Measurements from ENCODE around the gene TRIM49.
"Not testable (repeated sequence)": the region's sequence is repeated elsewhere in the genome, so short reads cannot be mapped to it uniquely, and the experiment has no call there.

TRIM49 gene, protein sequence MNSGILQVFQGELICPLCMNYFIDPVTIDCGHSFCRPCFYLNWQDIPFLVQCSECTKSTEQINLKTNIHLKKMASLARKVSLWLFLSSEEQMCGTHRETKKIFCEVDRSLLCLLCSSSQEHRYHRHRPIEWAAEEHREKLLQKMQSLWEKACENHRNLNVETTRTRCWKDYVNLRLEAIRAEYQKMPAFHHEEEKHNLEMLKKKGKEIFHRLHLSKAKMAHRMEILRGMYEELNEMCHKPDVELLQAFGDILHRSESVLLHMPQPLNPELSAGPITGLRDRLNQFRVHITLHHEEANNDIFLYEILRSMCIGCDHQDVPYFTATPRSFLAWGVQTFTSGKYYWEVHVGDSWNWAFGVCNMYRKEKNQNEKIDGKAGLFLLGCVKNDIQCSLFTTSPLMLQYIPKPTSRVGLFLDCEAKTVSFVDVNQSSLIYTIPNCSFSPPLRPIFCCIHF

DNA sequence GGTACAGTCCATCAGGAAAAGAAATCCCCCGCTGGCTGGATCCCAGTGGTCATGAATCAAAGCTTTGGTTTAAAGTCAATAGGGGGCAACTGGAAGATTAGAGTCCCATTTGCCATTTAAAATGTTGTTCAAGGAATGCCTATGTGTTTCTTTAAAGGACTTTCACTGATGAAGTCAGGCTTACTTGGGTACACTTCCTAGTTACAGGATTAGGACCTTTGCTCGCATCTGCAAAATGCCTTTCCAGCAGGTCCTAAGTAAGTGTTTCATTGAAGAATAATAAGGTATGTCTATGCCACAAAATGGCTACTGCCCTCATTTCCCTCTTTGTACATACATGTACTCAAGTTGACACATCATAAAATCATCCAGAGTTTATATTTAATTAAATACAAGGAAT lies at the start of gene TRIM49:
TRIM49 (minus strand) TSS at position 101 of the 400 bp plus-strand sequence. CDS start 4,106 bp downstream, outside the sequence.
- DNase-seq (ENCODE audit: low read depth); H3K4me3 ChIP-seq (replicated peaks; ENCODE audit: low read depth, low read length): not testable (repeated sequence)

DNA sequence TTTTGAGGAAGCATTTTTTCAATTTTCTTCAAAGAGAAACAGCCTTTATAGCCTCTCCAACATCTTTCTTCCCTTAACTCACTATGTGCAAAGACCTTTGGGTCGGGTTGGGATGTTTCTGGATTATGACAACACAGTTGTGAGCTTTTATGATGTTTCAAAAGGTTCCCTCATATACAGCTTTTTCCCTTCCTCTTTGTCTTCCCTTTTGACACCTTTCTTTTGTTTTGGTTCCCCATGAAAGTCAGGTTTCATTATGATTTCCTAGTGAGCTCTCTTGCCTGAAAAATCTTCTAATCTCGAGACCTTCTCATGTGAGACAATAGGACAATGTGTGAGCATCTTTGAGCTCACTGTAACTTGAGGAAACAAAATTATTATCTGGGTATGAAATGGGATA lies 18.3 kb upstream of the TRIM49 start:
- H3K4me3 ChIP-seq (replicated peaks; ENCODE audit: low read depth, low read length); DNase-seq (ENCODE audit: low read depth): not testable (repeated sequence)

DNA sequence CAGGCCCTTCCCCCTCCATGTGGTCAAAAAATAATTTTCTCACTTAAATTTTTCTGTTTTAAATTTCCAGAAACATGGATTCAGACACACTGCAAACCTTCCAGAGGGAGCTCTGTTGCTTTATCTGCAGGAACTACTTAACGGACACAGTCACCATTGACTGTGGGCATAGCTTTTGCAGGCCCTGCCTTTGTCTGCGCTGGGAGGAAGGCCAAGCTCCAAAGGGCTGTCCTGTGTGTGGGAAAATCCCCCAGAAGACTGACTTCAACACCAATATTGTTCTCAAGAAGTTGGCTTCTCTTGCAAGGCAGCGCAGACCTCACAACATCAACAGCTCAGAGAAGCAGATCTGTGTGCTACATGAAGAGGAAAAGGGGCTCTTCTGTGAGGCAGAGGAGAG lies 11.6 kb upstream of the TRIM49 start:
- not testable (repeated sequence) for DNase-seq (ENCODE audit: low read depth)

DNA sequence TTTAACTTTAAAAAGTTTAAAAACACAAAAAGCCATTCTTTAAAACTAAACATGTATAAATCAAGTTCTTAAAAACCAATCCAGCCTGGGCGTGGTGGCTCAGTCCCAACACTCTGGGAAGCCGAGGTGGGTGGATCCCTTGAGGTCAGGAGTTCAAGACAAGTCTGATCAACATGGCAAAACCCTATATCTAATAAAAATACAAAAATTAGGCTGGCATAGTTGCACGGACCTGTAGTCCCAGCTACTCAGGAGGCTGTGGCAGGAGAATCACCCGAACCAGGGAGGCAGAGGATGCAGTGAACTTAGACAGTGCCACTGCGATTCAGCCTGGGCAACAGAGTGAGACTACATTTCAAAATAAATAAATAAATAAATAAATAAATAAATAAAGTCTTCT lies 5.2 kb upstream of the TRIM49 start:
- H3K4me3 ChIP-seq (replicated peaks; ENCODE audit: low read depth, low read length); DNase-seq (ENCODE audit: low read depth): not testable (repeated sequence)

More for the DNA sequence above, 11.6 kb upstream of the TRIM49 start:
- not testable (repeated sequence) for H3K4me3 ChIP-seq (replicated peaks; ENCODE audit: low read depth, low read length)

DNA sequence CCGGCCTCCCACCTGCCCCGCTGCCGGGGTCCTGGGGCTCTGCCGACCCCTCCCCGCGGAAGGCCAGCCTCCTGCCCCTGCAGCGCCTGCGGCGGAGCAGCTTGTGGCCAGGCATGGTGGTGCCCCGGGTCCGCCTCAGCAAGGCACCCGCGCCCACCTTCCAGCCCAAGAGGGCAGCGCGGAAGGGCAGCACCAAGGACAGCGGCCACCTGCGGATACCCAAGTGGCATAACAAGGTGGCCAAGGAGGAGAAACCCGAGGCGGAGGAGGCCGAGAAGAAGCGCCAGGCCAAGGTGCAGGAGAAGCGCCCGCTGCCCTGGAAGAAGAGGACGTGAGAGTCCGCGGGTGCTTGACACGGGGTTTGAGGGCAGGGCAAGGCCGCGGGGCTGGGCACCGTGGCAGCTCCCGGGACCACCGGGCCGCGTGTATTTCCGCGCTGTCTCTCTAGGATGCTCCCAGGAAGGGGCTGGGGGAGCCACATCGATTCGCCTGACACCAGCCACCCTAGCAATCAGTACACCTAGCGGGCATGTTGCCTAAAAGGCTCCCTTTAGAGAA lies 20.8 kb downstream of the TRIM49 start:
- DNase-seq (ENCODE audit: low read depth) = not testable (repeated sequence)

DNA sequence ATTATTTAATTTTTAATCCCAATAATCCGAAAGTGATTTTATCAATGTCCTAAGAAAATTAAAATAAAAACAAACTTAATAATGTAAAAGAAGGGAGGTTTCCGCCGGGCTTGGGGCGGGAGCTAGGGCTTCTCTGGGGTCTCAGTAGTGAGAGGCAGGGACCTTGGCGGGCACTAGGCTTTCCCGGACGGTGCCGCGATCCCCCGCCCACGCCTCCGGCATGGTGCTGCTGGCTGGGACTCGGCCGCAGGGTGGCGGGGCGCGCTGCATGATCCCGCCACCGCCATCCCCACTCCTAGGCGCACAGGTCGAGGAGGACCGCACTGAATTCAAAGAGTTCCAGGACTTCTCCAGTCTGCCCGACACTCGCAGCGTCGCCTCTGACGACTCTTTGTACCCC lies 22.6 kb downstream of the TRIM49 start:
- DNase-seq (ENCODE audit: low read depth); H3K4me3 ChIP-seq (replicated peaks; ENCODE audit: low read depth, low read length): not testable (repeated sequence)

More for the DNA sequence above, 20.8 kb downstream of the TRIM49 start:
- not testable (repeated sequence) for H3K4me3 ChIP-seq (replicated peaks; ENCODE audit: low read depth, low read length)

DNA sequence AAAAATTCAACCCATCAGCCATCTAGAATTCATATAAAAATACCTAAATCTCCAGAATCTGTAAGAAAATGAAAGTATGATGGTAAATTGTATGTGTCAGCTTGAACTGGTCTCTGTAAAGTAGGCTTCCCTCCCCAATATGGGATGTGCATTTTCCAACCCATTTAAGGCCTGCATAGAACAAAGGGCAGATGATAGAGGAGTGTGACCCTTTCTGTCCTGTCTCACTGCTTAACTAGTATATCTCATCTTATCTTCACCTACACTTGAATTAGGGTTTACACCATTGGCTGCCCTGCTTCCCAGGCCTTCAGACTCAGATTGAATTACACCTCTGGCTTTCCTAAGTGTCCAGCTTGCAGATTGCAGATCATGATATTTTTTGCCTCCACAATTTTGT lies 57.6 kb downstream of the TRIM49 start:
- not testable (repeated sequence) for DNase-seq (ENCODE audit: low read depth); H3K4me3 ChIP-seq (replicated peaks; ENCODE audit: low read depth, low read length)

Measured in fibroblast of pulmonary artery (primary cell).